ENCODE results near the gene COMMD4. TPM values are rescaled to one million over a fixed set of nuclear protein-coding genes. Genes with fewer than 3 reads are reported as not detected.

Gene COMMD4
- polyA plus RNA-seq, 1 of the 3 experiments (the other 2 are of a cell fraction) = 223 TPM

GRCh38 chr15:75371901-75372688 is 36.2 kb downstream of the COMMD4 start:
- Histone ChIP-seq H3K79me2 (ENCODE audit: insufficient read depth) (peaks cover 55% of the 10 kb centered on the region), H3K9me2 (no peaks in the 10 kb centered on the region), H4K20me1 (ENCODE audit: insufficient read depth) (no peaks in the 10 kb centered on the region; the same call in 1 of the 2 replicates), H3K27me3 (ENCODE audit: insufficient read depth) (no peaks in the 10 kb centered on the region), H3F3A (replicated peaks; ENCODE audit: insufficient read depth) (peaks cover 10% of the 10 kb centered on the region), H3K4me3 (ENCODE audit: low read depth in 2 of 2, low read length in 1 of 2) (no peak overlapping the region), H3K9ac (no peak overlapping the region), H3K36me3 (replicated peaks in 1 of 2; ENCODE audit: control insufficient read depth in 1 of 2, insufficient read depth in 2 of 2, low read length in 1 of 2) (peaks cover 47 to 65% of the 10 kb centered on the region in 2 experiments), H2AFZ (ENCODE audit: low read depth) (no peak overlapping the region), H3K4me1 (ENCODE audit: control insufficient read depth in 1 of 2, insufficient read depth in 2 of 2, low read depth in 1 of 2, low read length in 1 of 2) (peaks cover 5 to 16% of the 10 kb centered on the region in 2 experiments; a peak in 3 of 4 replicates), H3K27ac (ENCODE audit: low read depth in 2 of 2, low read length in 1 of 2) (no peak overlapping the region), H3K9me3 (no peaks in the 10 kb centered on the region), H3K4me2 (no peak overlapping the region)
- DNase-seq = no peak
- CTCF ChIA-PET = interaction anchor here (0.9 to 1.0 kb wide), 2 partner anchors 9 to 12 kb away, joined by 3 read pairs; no protein-coding TSS in a partner anchor
- POLR2A ChIA-PET = no interaction called here
- WGBS (ENCODE audit: low lambda C conversion rate) = 96% methylated on average over 11 of the region's 11 CpGs
- TF ChIP-seq, protein P1, sequence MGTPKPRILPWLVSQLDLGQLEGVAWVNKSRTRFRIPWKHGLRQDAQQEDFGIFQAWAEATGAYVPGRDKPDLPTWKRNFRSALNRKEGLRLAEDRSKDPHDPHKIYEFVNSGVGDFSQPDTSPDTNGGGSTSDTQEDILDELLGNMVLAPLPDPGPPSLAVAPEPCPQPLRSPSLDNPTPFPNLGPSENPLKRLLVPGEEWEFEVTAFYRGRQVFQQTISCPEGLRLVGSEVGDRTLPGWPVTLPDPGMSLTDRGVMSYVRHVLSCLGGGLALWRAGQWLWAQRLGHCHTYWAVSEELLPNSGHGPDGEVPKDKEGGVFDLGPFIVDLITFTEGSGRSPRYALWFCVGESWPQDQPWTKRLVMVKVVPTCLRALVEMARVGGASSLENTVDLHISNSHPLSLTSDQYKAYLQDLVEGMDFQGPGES (IDR thresholded peaks at IDR 0.05; ENCODE audit: low read depth, low read length) = no peak
- TF ChIP-seq GABPA (IDR thresholded peaks at IDR 0.05; ENCODE audit: low read depth) (no peak), EZH2phosphoT487 (IDR thresholded peaks at IDR 0.05; ENCODE audit: borderline replicate concordance, low read depth) (no peak), POLR2AphosphoS5 (IDR thresholded peaks at IDR 0.05; ENCODE audit: low read depth, low read length) (no peak), TAF1 (IDR thresholded peaks at IDR 0.05; ENCODE audit: borderline replicate concordance, low read depth, low read length) (no peak), RFX5 (IDR thresholded peaks at IDR 0.05; ENCODE audit: low read length) (no peak), TEAD4 (IDR thresholded peaks at IDR 0.05; ENCODE audit: borderline replicate concordance, insufficient read depth) (no peak), RXRA (IDR thresholded peaks at IDR 0.05; ENCODE audit: borderline replicate concordance, low read depth) (no peak), FOXM1 (IDR thresholded peaks at IDR 0.05; ENCODE audit: low read depth) (no peak), GATA2 (CRISPR knock-in tag; IDR thresholded peaks at IDR 0.05) (no peak), USF2 (IDR thresholded peaks at IDR 0.05; ENCODE audit: borderline replicate concordance, low read depth, low read length) (no peak), SMC3 (IDR thresholded peaks at IDR 0.05; ENCODE audit: low read depth, low read length) (no peak), RAD21 (IDR thresholded peaks at IDR 0.05; ENCODE audit: low read length) (no peak), REST (IDR thresholded peaks at IDR 0.05; ENCODE audit: low read depth, low read length) (no peak), MEF2A (IDR thresholded peaks at IDR 0.05; ENCODE audit: borderline replicate concordance, low read depth) (no peak), NFIC (IDR thresholded peaks at IDR 0.05; ENCODE audit: borderline replicate concordance) (no peak), MAX (IDR thresholded peaks at IDR 0.05; ENCODE audit: low read depth) (no peak), NRF1 (IDR thresholded peaks at IDR 0.05; ENCODE audit: low read depth, low read length) (no peak), TCF12 (IDR thresholded peaks at IDR 0.05) (no peak)

Measured in SK-N-SH (cell line).